ENCODE data around the gene CDHR3. TPM values are rescaled to one million over a fixed set of nuclear protein-coding genes. Genes with fewer than 3 reads are reported as not detected.

The CDHR3 gene
- total and polyA plus RNA-seq, 2 donors from 2014 or later = 3.6 to 7.1 TPM

DNA sequence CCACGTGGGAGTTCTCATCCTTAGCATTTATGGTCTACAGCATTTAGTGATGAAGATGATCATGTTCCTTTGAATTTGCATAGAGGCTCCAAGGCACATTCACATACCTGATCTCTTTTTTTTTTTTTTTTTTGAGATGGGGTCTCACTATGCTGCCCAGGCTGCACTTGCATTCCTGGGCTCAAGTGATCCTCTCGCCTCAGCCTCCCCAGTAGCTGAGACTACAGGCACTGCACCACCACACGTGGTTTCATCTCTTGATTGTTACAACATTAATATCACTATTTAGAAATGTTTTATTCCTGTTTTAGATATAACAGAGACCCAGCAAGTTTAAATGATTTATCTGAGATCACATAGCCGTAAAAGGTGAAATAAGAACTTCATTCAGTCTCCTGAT is 13.8 kb downstream of the CDHR3 start:
- H3K27ac ChIP-seq (ENCODE audit: low read depth in 2 of 2, low read length in 2 of 2) = no peak overlapping the region
- DNase-seq = no peak
- no peak overlapping the region for H3K4me3 ChIP-seq (ENCODE audit: low read length in 3 of 3)
- intact Hi-C loops (cut with DNase I) = no loop called here
- TF ChIP-seq, protein P1, sequence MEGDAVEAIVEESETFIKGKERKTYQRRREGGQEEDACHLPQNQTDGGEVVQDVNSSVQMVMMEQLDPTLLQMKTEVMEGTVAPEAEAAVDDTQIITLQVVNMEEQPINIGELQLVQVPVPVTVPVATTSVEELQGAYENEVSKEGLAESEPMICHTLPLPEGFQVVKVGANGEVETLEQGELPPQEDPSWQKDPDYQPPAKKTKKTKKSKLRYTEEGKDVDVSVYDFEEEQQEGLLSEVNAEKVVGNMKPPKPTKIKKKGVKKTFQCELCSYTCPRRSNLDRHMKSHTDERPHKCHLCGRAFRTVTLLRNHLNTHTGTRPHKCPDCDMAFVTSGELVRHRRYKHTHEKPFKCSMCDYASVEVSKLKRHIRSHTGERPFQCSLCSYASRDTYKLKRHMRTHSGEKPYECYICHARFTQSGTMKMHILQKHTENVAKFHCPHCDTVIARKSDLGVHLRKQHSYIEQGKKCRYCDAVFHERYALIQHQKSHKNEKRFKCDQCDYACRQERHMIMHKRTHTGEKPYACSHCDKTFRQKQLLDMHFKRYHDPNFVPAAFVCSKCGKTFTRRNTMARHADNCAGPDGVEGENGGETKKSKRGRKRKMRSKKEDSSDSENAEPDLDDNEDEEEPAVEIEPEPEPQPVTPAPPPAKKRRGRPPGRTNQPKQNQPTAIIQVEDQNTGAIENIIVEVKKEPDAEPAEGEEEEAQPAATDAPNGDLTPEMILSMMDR (IDR thresholded peaks at IDR 0.05; ENCODE audit: borderline replicate concordance, extremely low read depth, insufficient read depth) = no peak
- H3K4me1 ChIP-seq (ENCODE audit: control insufficient read depth in 2 of 3, insufficient read depth in 2 of 3, low read depth in 1 of 3, low read length in 3 of 3) = no peaks in the 10 kb centered on the region
- FAIRE-seq = no peak
- H3K36me3 ChIP-seq (ENCODE audit: control insufficient read depth in 2 of 3, insufficient read depth in 3 of 3, low read length in 3 of 3) = no peaks in the 10 kb centered on the region
- H3K27me3 ChIP-seq (ENCODE audit: control insufficient read depth, insufficient read depth, low read length) = no peaks in the 10 kb centered on the region
- H3K9ac ChIP-seq (ENCODE audit: low read length in 3 of 3) = no peak overlapping the region
- H3K9me3 ChIP-seq (ENCODE audit: control insufficient read depth in 2 of 3, insufficient read depth in 1 of 3, low read length in 3 of 3) = no peaks in the 10 kb centered on the region

DNA sequence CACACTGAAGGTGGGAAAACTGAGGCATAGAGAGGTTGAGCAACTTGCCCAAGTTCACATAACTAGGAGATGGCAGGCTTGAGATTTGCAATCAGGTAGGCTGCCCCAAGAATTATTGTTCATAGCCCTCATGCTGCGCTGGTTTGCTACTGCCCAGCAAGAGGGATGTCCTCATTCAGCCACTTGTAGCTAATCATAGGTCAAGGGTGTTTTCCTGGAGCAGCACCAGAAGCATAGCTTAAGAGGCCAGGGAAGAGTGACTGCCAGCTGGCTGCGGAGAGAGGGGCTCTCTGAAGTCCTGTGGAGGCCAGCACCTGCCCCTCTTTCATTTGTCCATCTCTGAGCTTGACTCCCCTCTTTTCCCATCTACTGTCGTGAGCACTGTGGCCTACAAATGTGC is 15.0 kb downstream of the CDHR3 start:
- H3K4me3 ChIP-seq (ENCODE audit: low read length in 3 of 3) = no peak overlapping the region
- no peak overlapping the region for H3K27ac ChIP-seq (ENCODE audit: low read depth in 2 of 2, low read length in 2 of 2)
- no peaks in the 10 kb centered on the region for H3K9me3 ChIP-seq (ENCODE audit: control insufficient read depth in 2 of 3, insufficient read depth in 1 of 3, low read length in 3 of 3)
- H3K27me3 ChIP-seq (ENCODE audit: control insufficient read depth, insufficient read depth, low read length) = no peaks in the 10 kb centered on the region
- intact Hi-C loops (cut with DNase I) = no loop called here
- TF ChIP-seq, protein P1 (IDR thresholded peaks at IDR 0.05; ENCODE audit: borderline replicate concordance, extremely low read depth, insufficient read depth) = no peak
- no peak for FAIRE-seq
- H3K36me3 ChIP-seq (ENCODE audit: control insufficient read depth in 2 of 3, insufficient read depth in 3 of 3, low read length in 3 of 3) = no peaks in the 10 kb centered on the region
- DNase-seq = no peak
- no peaks in the 10 kb centered on the region for H3K4me1 ChIP-seq (ENCODE audit: control insufficient read depth in 2 of 3, insufficient read depth in 2 of 3, low read depth in 1 of 3, low read length in 3 of 3)
- no peak overlapping the region for H3K9ac ChIP-seq (ENCODE audit: low read length in 3 of 3)

DNA sequence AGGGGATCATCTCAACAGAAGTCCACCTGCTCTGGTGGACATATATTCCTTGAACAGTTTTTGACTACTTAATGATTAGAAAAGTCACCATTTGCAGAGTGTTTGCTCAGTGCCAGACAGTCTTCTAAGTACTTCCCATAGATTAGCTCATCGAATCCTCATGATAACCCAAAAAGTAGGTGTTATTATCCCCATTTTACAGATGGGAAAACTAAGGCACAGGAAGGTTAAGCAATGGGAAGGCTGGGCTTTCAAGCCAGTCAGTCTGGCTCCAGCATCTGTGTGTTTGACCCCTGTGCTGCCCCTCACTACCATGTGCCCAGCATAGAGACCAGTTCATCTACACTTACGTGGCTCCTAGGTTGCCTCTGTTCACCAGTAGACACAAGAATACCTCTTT is 15.9 kb downstream of the CDHR3 start:
- intact Hi-C loops (cut with DNase I) = no loop called here
- Histone ChIP-seq H3K27ac (ENCODE audit: low read depth in 2 of 2, low read length in 2 of 2) (no peak overlapping the region), H3K9me3 (ENCODE audit: control insufficient read depth in 2 of 3, insufficient read depth in 1 of 3, low read length in 3 of 3) (no peaks in the 10 kb centered on the region), H3K27me3 (ENCODE audit: control insufficient read depth, insufficient read depth, low read length) (no peaks in the 10 kb centered on the region), H3K36me3 (ENCODE audit: control insufficient read depth in 2 of 3, insufficient read depth in 3 of 3, low read length in 3 of 3) (no peaks in the 10 kb centered on the region), H3K9ac (ENCODE audit: low read length in 3 of 3) (no peak overlapping the region), H3K4me3 (ENCODE audit: low read length in 3 of 3) (no peak overlapping the region), H3K4me1 (ENCODE audit: control insufficient read depth in 2 of 3, insufficient read depth in 2 of 3, low read depth in 1 of 3, low read length in 3 of 3) (no peaks in the 10 kb centered on the region)
- DNase-seq = no peak
- FAIRE-seq = no peak
- TF ChIP-seq, protein P1 (IDR thresholded peaks at IDR 0.05; ENCODE audit: borderline replicate concordance, extremely low read depth, insufficient read depth) = no peak

DNA sequence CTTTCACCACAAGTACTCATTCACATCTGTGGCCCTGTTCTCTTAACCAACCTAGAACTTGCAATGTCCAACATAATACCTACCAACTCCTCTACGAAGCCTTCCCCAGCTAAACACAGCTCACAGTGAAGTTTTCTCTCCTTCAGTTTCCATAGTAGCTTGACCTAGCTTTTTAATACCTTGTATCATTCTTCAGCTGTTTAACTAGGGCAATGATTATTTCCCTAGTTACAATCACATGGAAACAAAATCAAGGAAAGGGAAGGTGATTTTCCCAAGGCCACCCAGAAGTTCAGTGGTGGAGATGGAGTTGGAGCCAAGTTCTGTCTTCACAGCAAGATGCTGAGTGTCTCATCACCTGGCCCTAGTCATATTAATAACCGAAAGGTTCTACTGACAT is 16.3 kb downstream of the CDHR3 start:
- Histone ChIP-seq H3K27me3 (ENCODE audit: control insufficient read depth, insufficient read depth, low read length) (no peaks in the 10 kb centered on the region), H3K4me3 (ENCODE audit: low read length in 3 of 3) (no peak overlapping the region), H3K4me1 (ENCODE audit: control insufficient read depth in 2 of 3, insufficient read depth in 2 of 3, low read depth in 1 of 3, low read length in 3 of 3) (no peaks in the 10 kb centered on the region), H3K9me3 (ENCODE audit: control insufficient read depth in 2 of 3, insufficient read depth in 1 of 3, low read length in 3 of 3) (no peaks in the 10 kb centered on the region), H3K36me3 (ENCODE audit: control insufficient read depth in 2 of 3, insufficient read depth in 3 of 3, low read length in 3 of 3) (no peaks in the 10 kb centered on the region), H3K9ac (ENCODE audit: low read length in 3 of 3) (no peak overlapping the region), H3K27ac (ENCODE audit: low read depth in 2 of 2, low read length in 2 of 2) (no peak overlapping the region)
- DNase-seq (no peak), FAIRE-seq (no peak)
- intact Hi-C loops (cut with DNase I) = no loop called here
- TF ChIP-seq, protein P1 (IDR thresholded peaks at IDR 0.05; ENCODE audit: borderline replicate concordance, extremely low read depth, insufficient read depth) = no peak

All from kidney (tissue), 14 donors.